ENCODE results near the gene MACROH2A2. TPM values are rescaled to one million over a fixed set of nuclear protein-coding genes. Genes with fewer than 3 reads are reported as not detected.

Gene MACROH2A2
- total and polyA plus RNA-seq, 2 experiments from 2014 or later: 11.6 to 16.2 TPM

DNA sequence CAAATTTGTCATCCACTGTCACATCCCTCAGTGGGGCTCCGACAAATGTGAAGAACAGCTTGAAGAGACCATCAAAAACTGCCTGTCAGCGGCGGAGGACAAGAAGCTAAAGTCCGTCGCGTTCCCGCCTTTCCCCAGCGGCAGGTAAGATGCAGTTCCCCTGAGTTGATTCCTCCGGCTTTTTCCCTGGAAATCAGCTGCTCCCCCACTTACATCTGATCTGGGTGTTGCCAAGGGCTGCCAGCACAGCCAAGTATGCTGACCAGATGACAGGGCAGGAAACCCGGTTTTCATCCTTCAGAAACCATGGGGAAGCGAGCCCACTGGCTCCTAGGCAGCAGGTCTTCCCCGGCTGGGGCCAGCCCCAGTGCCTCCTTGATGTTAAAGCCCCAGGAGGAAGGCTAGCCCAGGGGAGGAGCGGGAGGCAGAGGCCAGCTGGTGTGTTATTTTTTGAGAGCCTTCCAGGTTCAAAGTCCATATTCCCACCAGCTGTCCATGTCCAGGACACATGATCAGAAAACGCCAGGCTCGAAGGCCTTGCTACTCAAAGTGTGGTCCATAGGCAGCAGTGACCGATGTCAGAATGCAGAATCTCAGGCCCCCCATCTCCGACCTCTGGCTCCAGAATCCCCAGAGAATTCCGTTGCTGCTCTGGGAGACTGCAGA is 56.6 kb downstream of the MACROH2A2 start:
- DNase-seq (ENCODE audit: low spot score) (no peak), ATAC-seq (no peak)
- Histone ChIP-seq H3K79me2 (replicated peaks; ENCODE audit: insufficient read depth) (no peaks in the 10 kb centered on the region), H3K4me3 (no peak overlapping the region), H3K4me2 (no peak overlapping the region), H3K36me3 (ENCODE audit: insufficient read depth) (no peaks in the 10 kb centered on the region), H2AFZ (no peak overlapping the region), H3K27me3 (ENCODE audit: insufficient read depth) (no peaks in the 10 kb centered on the region), H4K20me1 (replicated peaks; ENCODE audit: insufficient read depth) (no peaks in the 10 kb centered on the region), H3K9me2 (ENCODE audit: insufficient read depth) (no peaks in the 10 kb centered on the region), H3K27ac (ENCODE audit: low read depth) (no peak overlapping the region), H3K4me1 (ENCODE audit: insufficient read depth) (peaks cover 3% of the 10 kb centered on the region; the same call in 1 of the 2 replicates), H3F3A (replicated peaks; ENCODE audit: low read depth) (no peaks in the 10 kb centered on the region)
- H3K4me1 Mint-ChIP-seq: peaks cover 10% of the 10 kb centered on the region; the same call in 2 of the 3 replicates
- H3K9me3 Mint-ChIP-seq: no peaks in the 10 kb centered on the region
- no peak overlapping the region for H3K4me3 Mint-ChIP-seq
- peaks cover 18% of the 10 kb centered on the region for H3K36me3 Mint-ChIP-seq (ENCODE audit: low read depth)
- TF ChIP-seq, protein P1, sequence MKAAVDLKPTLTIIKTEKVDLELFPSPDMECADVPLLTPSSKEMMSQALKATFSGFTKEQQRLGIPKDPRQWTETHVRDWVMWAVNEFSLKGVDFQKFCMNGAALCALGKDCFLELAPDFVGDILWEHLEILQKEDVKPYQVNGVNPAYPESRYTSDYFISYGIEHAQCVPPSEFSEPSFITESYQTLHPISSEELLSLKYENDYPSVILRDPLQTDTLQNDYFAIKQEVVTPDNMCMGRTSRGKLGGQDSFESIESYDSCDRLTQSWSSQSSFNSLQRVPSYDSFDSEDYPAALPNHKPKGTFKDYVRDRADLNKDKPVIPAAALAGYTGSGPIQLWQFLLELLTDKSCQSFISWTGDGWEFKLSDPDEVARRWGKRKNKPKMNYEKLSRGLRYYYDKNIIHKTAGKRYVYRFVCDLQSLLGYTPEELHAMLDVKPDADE (IDR thresholded peaks at IDR 0.05): no peak
- TF ChIP-seq CREB1 (CRISPR knock-in tag; IDR thresholded peaks at IDR 0.05; ENCODE audit: low read depth) (no peak), POLR2AphosphoS5 (IDR thresholded peaks at IDR 0.05; ENCODE audit: low read depth) (no peak), EZH2phosphoT487 (IDR thresholded peaks at IDR 0.05; ENCODE audit: unreplicated experiment) (no peak), ZNF114 (CRISPR knock-in tag; IDR thresholded peaks at IDR 0.05) (no peak), ZNF331 (CRISPR knock-in tag; IDR thresholded peaks at IDR 0.05; ENCODE audit: low read depth) (no peak)
- TF ChIP-seq, protein P2, sequence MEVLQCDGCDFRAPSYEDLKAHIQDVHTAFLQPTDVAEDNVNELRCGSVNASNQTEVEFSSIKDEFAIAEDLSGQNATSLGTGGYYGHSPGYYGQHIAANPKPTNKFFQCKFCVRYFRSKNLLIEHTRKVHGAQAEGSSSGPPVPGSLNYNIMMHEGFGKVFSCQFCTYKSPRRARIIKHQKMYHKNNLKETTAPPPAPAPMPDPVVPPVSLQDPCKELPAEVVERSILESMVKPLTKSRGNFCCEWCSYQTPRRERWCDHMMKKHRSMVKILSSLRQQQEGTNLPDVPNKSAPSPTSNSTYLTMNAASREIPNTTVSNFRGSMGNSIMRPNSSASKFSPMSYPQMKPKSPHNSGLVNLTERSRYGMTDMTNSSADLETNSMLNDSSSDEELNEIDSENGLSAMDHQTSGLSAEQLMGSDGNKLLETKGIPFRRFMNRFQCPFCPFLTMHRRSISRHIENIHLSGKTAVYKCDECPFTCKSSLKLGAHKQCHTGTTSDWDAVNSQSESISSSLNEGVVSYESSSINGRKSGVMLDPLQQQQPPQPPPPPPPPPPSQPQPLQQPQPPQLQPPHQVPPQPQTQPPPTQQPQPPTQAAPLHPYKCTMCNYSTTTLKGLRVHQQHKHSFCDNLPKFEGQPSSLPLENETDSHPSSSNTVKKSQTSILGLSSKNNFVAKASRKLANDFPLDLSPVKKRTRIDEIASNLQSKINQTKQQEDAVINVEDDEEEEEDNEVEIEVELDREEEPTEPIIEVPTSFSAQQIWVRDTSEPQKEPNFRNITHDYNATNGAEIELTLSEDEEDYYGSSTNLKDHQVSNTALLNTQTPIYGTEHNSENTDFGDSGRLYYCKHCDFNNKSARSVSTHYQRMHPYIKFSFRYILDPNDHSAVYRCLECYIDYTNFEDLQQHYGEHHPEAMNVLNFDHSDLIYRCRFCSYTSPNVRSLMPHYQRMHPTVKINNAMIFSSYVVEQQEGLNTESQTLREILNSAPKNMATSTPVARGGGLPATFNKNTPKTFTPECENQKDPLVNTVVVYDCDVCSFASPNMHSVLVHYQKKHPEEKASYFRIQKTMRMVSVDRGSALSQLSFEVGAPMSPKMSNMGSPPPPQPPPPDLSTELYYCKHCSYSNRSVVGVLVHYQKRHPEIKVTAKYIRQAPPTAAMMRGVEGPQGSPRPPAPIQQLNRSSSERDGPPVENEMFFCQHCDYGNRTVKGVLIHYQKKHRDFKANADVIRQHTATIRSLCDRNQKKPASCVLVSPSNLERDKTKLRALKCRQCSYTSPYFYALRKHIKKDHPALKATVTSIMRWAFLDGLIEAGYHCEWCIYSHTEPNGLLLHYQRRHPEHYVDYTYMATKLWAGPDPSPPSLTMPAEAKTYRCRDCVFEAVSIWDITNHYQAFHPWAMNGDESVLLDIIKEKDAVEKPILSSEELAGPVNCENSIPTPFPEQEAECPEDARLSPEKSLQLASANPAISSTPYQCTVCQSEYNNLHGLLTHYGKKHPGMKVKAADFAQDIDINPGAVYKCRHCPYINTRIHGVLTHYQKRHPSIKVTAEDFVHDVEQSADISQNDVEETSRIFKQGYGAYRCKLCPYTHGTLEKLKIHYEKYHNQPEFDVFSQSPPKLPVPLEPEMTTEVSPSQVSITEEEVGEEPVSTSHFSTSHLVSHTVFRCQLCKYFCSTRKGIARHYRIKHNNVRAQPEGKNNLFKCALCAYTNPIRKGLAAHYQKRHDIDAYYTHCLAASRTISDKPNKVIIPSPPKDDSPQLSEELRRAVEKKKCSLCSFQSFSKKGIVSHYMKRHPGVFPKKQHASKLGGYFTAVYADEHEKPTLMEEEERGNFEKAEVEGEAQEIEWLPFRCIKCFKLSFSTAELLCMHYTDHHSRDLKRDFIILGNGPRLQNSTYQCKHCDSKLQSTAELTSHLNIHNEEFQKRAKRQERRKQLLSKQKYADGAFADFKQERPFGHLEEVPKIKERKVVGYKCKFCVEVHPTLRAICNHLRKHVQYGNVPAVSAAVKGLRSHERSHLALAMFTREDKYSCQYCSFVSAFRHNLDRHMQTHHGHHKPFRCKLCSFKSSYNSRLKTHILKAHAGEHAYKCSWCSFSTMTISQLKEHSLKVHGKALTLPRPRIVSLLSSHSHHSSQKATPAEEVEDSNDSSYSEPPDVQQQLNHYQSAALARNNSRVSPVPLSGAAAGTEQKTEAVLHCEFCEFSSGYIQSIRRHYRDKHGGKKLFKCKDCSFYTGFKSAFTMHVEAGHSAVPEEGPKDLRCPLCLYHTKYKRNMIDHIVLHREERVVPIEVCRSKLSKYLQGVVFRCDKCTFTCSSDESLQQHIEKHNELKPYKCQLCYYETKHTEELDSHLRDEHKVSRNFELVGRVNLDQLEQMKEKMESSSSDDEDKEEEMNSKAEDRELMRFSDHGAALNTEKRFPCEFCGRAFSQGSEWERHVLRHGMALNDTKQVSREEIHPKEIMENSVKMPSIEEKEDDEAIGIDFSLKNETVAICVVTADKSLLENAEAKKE (CRISPR knock-in tag; IDR thresholded peaks at IDR 0.05): no peak
- no peak overlapping the region for H3K27ac Mint-ChIP-seq
- peaks cover 20% of the 10 kb centered on the region for H3K27me3 Mint-ChIP-seq (ENCODE audit: insufficient read depth, low read depth, poor library complexity)

Data from GM23338 (cell line).